Right cardiac atrium (tissue), 5 donors: ENCODE data around the gene CAAP1. TPM values are rescaled to one million over a fixed set of nuclear protein-coding genes. Genes with fewer than 3 reads are reported as not detected.
"Not testable (repeated sequence)": the region's sequence is repeated elsewhere in the genome, so short reads cannot be mapped to it uniquely, and the experiment has no call there.

ENCODE experiments used
- ATAC-seq, 2 donors: fragments of 200-7000 bp; cut with Tn5 transposase; one replicate each; pipeline versions ENCODE4 v1.8.0 to v1.9.1; 2020; ENCODE audit warnings: moderate library complexity in 2 of 2, mild to moderate bottlenecking in 1 of 2
- DNase-seq, 3 donors: peaks; one replicate each; pipeline ENCODE4 v3.0.0-alpha.2; 2020
- H3K27ac ChIP-seq: one replicate; pipeline ENCODE4 v1.5.1; 2013; ENCODE audit warnings: mild to moderate bottlenecking, low read length, control low read depth, moderate library complexity
- H3K27me3 ChIP-seq: one replicate; pipeline ENCODE4 v1.6.1; 2013; ENCODE audit not compliant: control insufficient read depth, insufficient read depth
- H3K4me1 ChIP-seq: one replicate; pipeline ENCODE4 v1.6.1; 2013; ENCODE audit warnings: low read length; ENCODE audit not compliant: control insufficient read depth, insufficient read depth
- H3K4me3 ChIP-seq: one replicate; pipeline ENCODE4 v1.5.1; 2013; ENCODE audit warnings: low read length, control low read depth
- H3K9me3 ChIP-seq: one replicate; pipeline ENCODE4 v1.6.1; 2013; ENCODE audit warnings: low read length; ENCODE audit not compliant: control insufficient read depth
- WGBS: extraction: QIAGEN DNeasy Blood & Tissue Kit; methylation state at CpG from one replicate; pipeline ENCODE4 v1.1.7; 2013; 5-methylcytosine and 5-hydroxymethylcytosine counted together
- intact Hi-C, 4 donors: fragments of 100-400 bp; cut with DNase I; formaldehyde crosslinking; loops; one replicate each; pipeline versions ENCODE4 v1.11.0 to v1.14.0; 2022 to 2023
- polyA plus RNA-seq: library from polyadenylated mRNA; stranded (reverse); fragments of 200-250 nt; gene quantifications from one replicate; pipeline ENCODE4 v1.2.3, GENCODE V29; 2013
- total RNA-seq, 4 donors: library from RNA; stranded (reverse); fragmentation: NEBNext Ultra II Directional; extraction: Animal tissue kit (Norgen Biotek cat#: 25700); gene quantifications; one replicate each; pipeline ENCODE4 v1.2.1, GENCODE V29; 2021
- donor health status: healthy with polysubstance abuse.
- donor health status: DM: no; HTN: yes; CAD: no.
- donor health status: DM: no; HTN: no; CAD: no.
- donor health status: DM: no; HTN: yes; CAD: no; lungs with severe emphysema.
- donor health status: DM: yes; HTN: yes; CAD: no.

Gene CAAP1
- total and polyA plus RNA-seq, 5 donors: 5.9 to 14.3 (median 13.0) TPM

- Histone ChIP-seq H3K4me1 (no peaks in the 10 kb centered on the region), H3K27ac (no peak overlapping the region), H3K9me3 (no peaks in the 10 kb centered on the region), H3K27me3 (no peaks in the 10 kb centered on the region), H3K4me3 (no peak overlapping the region)
- intact Hi-C loops: no loop called here
- DNase-seq (no peak), ATAC-seq (no peak)
- WGBS: 52% methylated on average over 6 of the region's 6 CpGs
Measured at GRCh38 chr9:26833792-26834191, 58.8 kb downstream of the CAAP1 start.

GRCh38 chr9:26828391-26828955, 64.1 kb downstream of the CAAP1 start:
- intact Hi-C loops, ATAC-seq, DNase-seq, H3K4me1 ChIP-seq, H3K4me3 ChIP-seq, H3K27me3 ChIP-seq, H3K9me3 ChIP-seq, H3K27ac ChIP-seq: not testable (repeated sequence)
- WGBS: 86% methylated on average over 4 of the region's 4 CpGs

- Histone ChIP-seq H3K27ac (no peak overlapping the region), H3K9me3 (no peaks in the 10 kb centered on the region), H3K4me1 (no peaks in the 10 kb centered on the region), H3K27me3 (no peaks in the 10 kb centered on the region), H3K4me3 (no peak overlapping the region)
- no peak for ATAC-seq
- 61% methylated on average over 2 of the region's 2 CpGs for WGBS
- intact Hi-C loops: no loop called here
- no peak for DNase-seq
Measured at GRCh38 chr9:26814799-26815198, 77.8 kb downstream of the CAAP1 start.

- no peak for DNase-seq
- H3K27ac ChIP-seq: no peak overlapping the region
- H3K9me3 ChIP-seq: no peaks in the 10 kb centered on the region
- no peak overlapping the region for H3K4me3 ChIP-seq
- no peaks in the 10 kb centered on the region for H3K27me3 ChIP-seq
- no peak for ATAC-seq
- no peaks in the 10 kb centered on the region for H3K4me1 ChIP-seq
- intact Hi-C loops: no loop called here
Measured at GRCh38 chr9:26813247-26813646, 79.4 kb downstream of the CAAP1 start.

- ATAC-seq (no peak), DNase-seq (no peak)
- no peak overlapping the region for H3K4me3 ChIP-seq
- no peak overlapping the region for H3K27ac ChIP-seq
- 88% methylated on average over 3 of the region's 3 CpGs for WGBS
- intact Hi-C loops: no loop called here
- H3K27me3 ChIP-seq: no peaks in the 10 kb centered on the region
- no peaks in the 10 kb centered on the region for H3K9me3 ChIP-seq
- no peaks in the 10 kb centered on the region for H3K4me1 ChIP-seq
Measured at GRCh38 chr9:26812217-26812616, 80.4 kb downstream of the CAAP1 start.

GRCh38 chr9:26811106-26811505, 81.5 kb downstream of the CAAP1 start:
- H3K4me1 ChIP-seq: no peaks in the 10 kb centered on the region
- H3K27ac ChIP-seq: no peak overlapping the region
- intact Hi-C loops: no loop called here
- no peaks in the 10 kb centered on the region for H3K9me3 ChIP-seq
- H3K27me3 ChIP-seq: no peaks in the 10 kb centered on the region
- ATAC-seq (no peak), DNase-seq (no peak)
- H3K4me3 ChIP-seq: no peak overlapping the region

GRCh38 chr9:26809795-26810194, 82.8 kb downstream of the CAAP1 start:
- intact Hi-C loops: no loop called here
- no peak for ATAC-seq
- no peaks in the 10 kb centered on the region for H3K9me3 ChIP-seq
- no peaks in the 10 kb centered on the region for H3K4me1 ChIP-seq
- no peak for DNase-seq
- no peak overlapping the region for H3K27ac ChIP-seq
- no peak overlapping the region for H3K4me3 ChIP-seq
- WGBS: 64% methylated on average over 1 of the region's 1 CpG
- H3K27me3 ChIP-seq: no peaks in the 10 kb centered on the region

GRCh38 chr9:26807161-26807560, 85.4 kb downstream of the CAAP1 start:
- ATAC-seq: no peak
- no peaks in the 10 kb centered on the region for H3K4me1 ChIP-seq
- intact Hi-C loops: no loop called here
- 78% methylated on average over 5 of the region's 5 CpGs for WGBS
- H3K27ac ChIP-seq: no peak overlapping the region
- H3K4me3 ChIP-seq: no peak overlapping the region
- H3K27me3 ChIP-seq: no peaks in the 10 kb centered on the region
- DNase-seq: no peak
- H3K9me3 ChIP-seq: no peaks in the 10 kb centered on the region

- Histone ChIP-seq H3K4me3 (no peak overlapping the region), H3K9me3 (no peaks in the 10 kb centered on the region), H3K27me3 (no peaks in the 10 kb centered on the region), H3K27ac (no peak overlapping the region), H3K4me1 (no peaks in the 10 kb centered on the region)
- DNase-seq (no peak), ATAC-seq (no peak)
- 90% methylated on average over 2 of the region's 2 CpGs for WGBS
- intact Hi-C loops: no loop called here
Measured at GRCh38 chr9:26802921-26803320, 89.7 kb downstream of the CAAP1 start.

GRCh38 chr9:26801772-26802171, 90.8 kb downstream of the CAAP1 start:
- intact Hi-C loops: no loop called here
- no peak for ATAC-seq
- Histone ChIP-seq H3K9me3 (no peaks in the 10 kb centered on the region), H3K4me1 (no peaks in the 10 kb centered on the region), H3K4me3 (no peak overlapping the region), H3K27me3 (no peaks in the 10 kb centered on the region), H3K27ac (no peak overlapping the region)
- DNase-seq: no peak
- WGBS: 69% methylated on average over 3 of the region's 3 CpGs

- DNase-seq: no peak
- Histone ChIP-seq H3K4me3 (no peak overlapping the region), H3K9me3 (no peaks in the 10 kb centered on the region), H3K27me3 (no peaks in the 10 kb centered on the region), H3K27ac (no peak overlapping the region), H3K4me1 (no peaks in the 10 kb centered on the region)
- no peak for ATAC-seq
- intact Hi-C loops: no loop called here
Measured at GRCh38 chr9:26800322-26800721, 92.3 kb downstream of the CAAP1 start.

GRCh38 chr9:26791274-26791673, 101.3 kb downstream of the CAAP1 start:
- Histone ChIP-seq H3K4me3 (no peak overlapping the region), H3K27me3 (no peaks in the 10 kb centered on the region), H3K9me3 (no peaks in the 10 kb centered on the region), H3K27ac (no peak overlapping the region), H3K4me1 (no peaks in the 10 kb centered on the region)
- WGBS: 92% methylated on average over 5 of the region's 5 CpGs
- ATAC-seq (no peak), DNase-seq (no peak)
- intact Hi-C loops: no loop called here
